ENCODE measurements around the gene MBD6. TPM values are rescaled to one million over a fixed set of nuclear protein-coding genes. Genes with fewer than 3 reads are reported as not detected.

MBD6 gene
- total and polyA plus RNA-seq, 2 of the 13 experiments (the other 11 are each of a cell fraction or from before 2014, with no cell fraction given): 4.1 to 5.9 TPM

GRCh38 chr12:57522011-57522886 lies at the start of gene MBD6 (continued):
- peak; percentile 86 for TF ChIP-seq ZNF281 (CRISPR knock-in tag; IDR thresholded peaks at IDR 0.05; ENCODE audit: borderline replicate concordance)
- peak; percentile 77 for TF ChIP-seq FOXA3 (CRISPR knock-in tag; IDR thresholded peaks at IDR 0.05)
- 0 out of 2 replicates have a peak, but pooled peaks have one; percentile 81 for TF ChIP-seq ZNF557 (CRISPR knock-in tag; IDR thresholded peaks at IDR 0.05)
- TF ChIP-seq SMYD3 (CRISPR knock-in tag; IDR thresholded peaks at IDR 0.05): no peak
- no peak for TF ChIP-seq HHEX (CRISPR knock-in tag; IDR thresholded peaks at IDR 0.05)
- TF ChIP-seq CC2D1A (CRISPR knock-in tag; IDR thresholded peaks at IDR 0.05): no peak
- 0 out of 2 replicates have a peak, but pooled peaks have one; percentile 28 for TF ChIP-seq ZNF274 (CRISPR knock-in tag; IDR thresholded peaks at IDR 0.05)
- TF ChIP-seq, protein P1, sequence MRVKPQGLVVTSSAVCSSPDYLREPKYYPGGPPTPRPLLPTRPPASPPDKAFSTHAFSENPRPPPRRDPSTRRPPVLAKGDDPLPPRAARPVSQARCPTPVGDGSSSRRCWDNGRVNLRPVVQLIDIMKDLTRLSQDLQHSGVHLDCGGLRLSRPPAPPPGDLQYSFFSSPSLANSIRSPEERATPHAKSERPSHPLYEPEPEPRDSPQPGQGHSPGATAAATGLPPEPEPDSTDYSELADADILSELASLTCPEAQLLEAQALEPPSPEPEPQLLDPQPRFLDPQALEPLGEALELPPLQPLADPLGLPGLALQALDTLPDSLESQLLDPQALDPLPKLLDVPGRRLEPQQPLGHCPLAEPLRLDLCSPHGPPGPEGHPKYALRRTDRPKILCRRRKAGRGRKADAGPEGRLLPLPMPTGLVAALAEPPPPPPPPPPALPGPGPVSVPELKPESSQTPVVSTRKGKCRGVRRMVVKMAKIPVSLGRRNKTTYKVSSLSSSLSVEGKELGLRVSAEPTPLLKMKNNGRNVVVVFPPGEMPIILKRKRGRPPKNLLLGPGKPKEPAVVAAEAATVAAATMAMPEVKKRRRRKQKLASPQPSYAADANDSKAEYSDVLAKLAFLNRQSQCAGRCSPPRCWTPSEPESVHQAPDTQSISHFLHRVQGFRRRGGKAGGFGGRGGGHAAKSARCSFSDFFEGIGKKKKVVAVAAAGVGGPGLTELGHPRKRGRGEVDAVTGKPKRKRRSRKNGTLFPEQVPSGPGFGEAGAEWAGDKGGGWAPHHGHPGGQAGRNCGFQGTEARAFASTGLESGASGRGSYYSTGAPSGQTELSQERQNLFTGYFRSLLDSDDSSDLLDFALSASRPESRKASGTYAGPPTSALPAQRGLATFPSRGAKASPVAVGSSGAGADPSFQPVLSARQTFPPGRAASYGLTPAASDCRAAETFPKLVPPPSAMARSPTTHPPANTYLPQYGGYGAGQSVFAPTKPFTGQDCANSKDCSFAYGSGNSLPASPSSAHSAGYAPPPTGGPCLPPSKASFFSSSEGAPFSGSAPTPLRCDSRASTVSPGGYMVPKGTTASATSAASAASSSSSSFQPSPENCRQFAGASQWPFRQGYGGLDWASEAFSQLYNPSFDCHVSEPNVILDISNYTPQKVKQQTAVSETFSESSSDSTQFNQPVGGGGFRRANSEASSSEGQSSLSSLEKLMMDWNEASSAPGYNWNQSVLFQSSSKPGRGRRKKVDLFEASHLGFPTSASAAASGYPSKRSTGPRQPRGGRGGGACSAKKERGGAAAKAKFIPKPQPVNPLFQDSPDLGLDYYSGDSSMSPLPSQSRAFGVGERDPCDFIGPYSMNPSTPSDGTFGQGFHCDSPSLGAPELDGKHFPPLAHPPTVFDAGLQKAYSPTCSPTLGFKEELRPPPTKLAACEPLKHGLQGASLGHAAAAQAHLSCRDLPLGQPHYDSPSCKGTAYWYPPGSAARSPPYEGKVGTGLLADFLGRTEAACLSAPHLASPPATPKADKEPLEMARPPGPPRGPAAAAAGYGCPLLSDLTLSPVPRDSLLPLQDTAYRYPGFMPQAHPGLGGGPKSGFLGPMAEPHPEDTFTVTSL (CRISPR knock-in tag; IDR thresholded peaks at IDR 0.05; ENCODE audit: borderline replicate concordance): no peak
- TF ChIP-seq ZNF382 (CRISPR knock-in tag; IDR thresholded peaks at IDR 0.05; ENCODE audit: borderline replicate concordance): no peak
- TF ChIP-seq ZNF441 (CRISPR knock-in tag; IDR thresholded peaks at IDR 0.05; ENCODE audit: borderline replicate concordance): peak; percentile 17; the same call in 1 of the 2 replicates
- TF ChIP-seq, protein P2, sequence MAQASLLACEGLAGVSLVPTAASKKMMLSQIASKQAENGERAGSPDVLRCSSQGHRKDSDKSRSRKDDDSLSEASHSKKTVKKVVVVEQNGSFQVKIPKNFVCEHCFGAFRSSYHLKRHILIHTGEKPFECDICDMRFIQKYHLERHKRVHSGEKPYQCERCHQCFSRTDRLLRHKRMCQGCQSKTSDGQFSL (CRISPR knock-in tag; IDR thresholded peaks at IDR 0.05): no peak; the same call in 1 of the 2 replicates
- TF ChIP-seq, protein P3, sequence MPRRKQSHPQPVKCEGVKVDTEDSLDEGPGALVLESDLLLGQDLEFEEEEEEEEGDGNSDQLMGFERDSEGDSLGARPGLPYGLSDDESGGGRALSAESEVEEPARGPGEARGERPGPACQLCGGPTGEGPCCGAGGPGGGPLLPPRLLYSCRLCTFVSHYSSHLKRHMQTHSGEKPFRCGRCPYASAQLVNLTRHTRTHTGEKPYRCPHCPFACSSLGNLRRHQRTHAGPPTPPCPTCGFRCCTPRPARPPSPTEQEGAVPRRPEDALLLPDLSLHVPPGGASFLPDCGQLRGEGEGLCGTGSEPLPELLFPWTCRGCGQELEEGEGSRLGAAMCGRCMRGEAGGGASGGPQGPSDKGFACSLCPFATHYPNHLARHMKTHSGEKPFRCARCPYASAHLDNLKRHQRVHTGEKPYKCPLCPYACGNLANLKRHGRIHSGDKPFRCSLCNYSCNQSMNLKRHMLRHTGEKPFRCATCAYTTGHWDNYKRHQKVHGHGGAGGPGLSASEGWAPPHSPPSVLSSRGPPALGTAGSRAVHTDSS (CRISPR knock-in tag; conservative IDR thresholded peaks at IDR 0.05): no peak; the same call in 1 of the 2 replicates
- TF ChIP-seq GLMP (CRISPR knock-in tag; IDR thresholded peaks at IDR 0.05; ENCODE audit: borderline replicate concordance): no peak
- no peak; the same call in 1 of the 2 replicates for TF ChIP-seq ZNF460 (CRISPR knock-in tag; IDR thresholded peaks at IDR 0.05; ENCODE audit: borderline replicate concordance)
- no peak for TF ChIP-seq MZF1 (CRISPR knock-in tag; IDR thresholded peaks at IDR 0.05; ENCODE audit: borderline replicate concordance)
- peak; percentile 82 for TF ChIP-seq CCAR2 (optimal IDR thresholded peaks at IDR 0.05; ENCODE audit: low read depth, low read length)

Data from HepG2 (cell line).